Testis (tissue), 3 donors: ENCODE results near the gene TANK. TPM values are rescaled to one million over a fixed set of nuclear protein-coding genes. Genes with fewer than 3 reads are reported as not detected.

Experiments used
- DNase-seq: peaks from one replicate; pipeline ENCODE4 v3.0.0-alpha.2; 2019
- H3K27ac ChIP-seq, 2 donors: fragments of 200-600 bp; sonication (generic); one replicate each; pipeline ENCODE4 v1.5.1; 2019
- H3K27me3 ChIP-seq: fragments of 200-600 bp; sonication (generic); one replicate; pipeline ENCODE4 v1.5.1; 2019
- H3K36me3 ChIP-seq: fragments of 200-600 bp; sonication (generic); one replicate; pipeline ENCODE4 v1.5.1; 2017; ENCODE audit warnings: low read depth; ENCODE audit errors: missing control alignments
- H3K4me1 ChIP-seq: fragments of 200-600 bp; sonication (generic); one replicate; pipeline ENCODE4 v1.5.1; 2019
- H3K4me3 ChIP-seq, 2 donors: fragments of 200-600 bp; sonication (generic); one replicate each; pipeline ENCODE4 v1.5.1; 2017 to 2019
- H3K9me3 ChIP-seq: fragments of 200-600 bp; sonication (generic); one replicate; pipeline ENCODE4 v1.5.1; 2017
- CTCF ChIP-seq, 3 experiments: fragments of 450-650 bp in 2 of 3; fragments of 200-600 bp in 1 of 3; sonication (generic) in 1 of 3; IDR thresholded peaks; one replicate each; pipeline ENCODE4 v1.5.1; 2016 to 2019; ENCODE audit warnings: antibody characterized with exemption in 3 of 3, mild to moderate bottlenecking in 2 of 3, moderate library complexity in 1 of 3
- POLR2A ChIP-seq: fragments of 450-650 bp; IDR thresholded peaks from one replicate; pipeline ENCODE4 v1.6.1; 2017; ENCODE audit warnings: antibody characterized with exemption, mild to moderate bottlenecking, moderate library complexity
- WGBS, 2 donors: methylation state at CpG; one replicate each; pipeline ENCODE4 v1.1.5; 2018; 5-methylcytosine and 5-hydroxymethylcytosine counted together
- intact Hi-C: fragments of 100-400 bp; cut with DNase I; formaldehyde crosslinking; loops from one replicate; pipeline ENCODE4 v1.15.1; 2023; ENCODE audit warnings: low total_unique reads
- polyA plus RNA-seq: library from polyadenylated mRNA; stranded (reverse); fragments of 350-450 nt; fragmentation: Illumina TruSeq; extraction: RNeasy Lipid Tissue Mini Kit (QIAGEN cat#74804); gene quantifications from one replicate; pipeline ENCODE4 v1.2.3, GENCODE V29; 2014; ENCODE audit warnings: low read depth, low replicate concordance; ENCODE audit not compliant: insufficient read depth
- total RNA-seq, 2 donors: library from RNA; depleted of rRNA; stranded (reverse); fragments of >200 nt; gene quantifications; one replicate each; pipeline ENCODE4 v1.2.3, GENCODE V29; 2016

Gene TANK
- total and polyA plus RNA-seq, 3 donors from 2014 or later = 34.7 to 63.6 (median 52.8) TPM

GRCh38 chr2:161133366-161133765 lies 26.9 kb upstream of the TANK start:
- no peak overlapping the region for H3K4me3 ChIP-seq
- DNase-seq = no peak
- WGBS, 2 donors = 91 to 93% methylated on average over 6 of the region's 6 CpGs
- H3K27ac ChIP-seq = no peak overlapping the region
- no peaks in the 10 kb centered on the region for H3K27me3 ChIP-seq
- TF ChIP-seq CTCF (IDR thresholded peaks at IDR 0.05) (no peak), POLR2A (no peak)
- no peaks in the 10 kb centered on the region for H3K36me3 ChIP-seq
- no peaks in the 10 kb centered on the region for H3K9me3 ChIP-seq
- no peaks in the 10 kb centered on the region for H3K4me1 ChIP-seq
- intact Hi-C loops = no loop called here

DNA sequence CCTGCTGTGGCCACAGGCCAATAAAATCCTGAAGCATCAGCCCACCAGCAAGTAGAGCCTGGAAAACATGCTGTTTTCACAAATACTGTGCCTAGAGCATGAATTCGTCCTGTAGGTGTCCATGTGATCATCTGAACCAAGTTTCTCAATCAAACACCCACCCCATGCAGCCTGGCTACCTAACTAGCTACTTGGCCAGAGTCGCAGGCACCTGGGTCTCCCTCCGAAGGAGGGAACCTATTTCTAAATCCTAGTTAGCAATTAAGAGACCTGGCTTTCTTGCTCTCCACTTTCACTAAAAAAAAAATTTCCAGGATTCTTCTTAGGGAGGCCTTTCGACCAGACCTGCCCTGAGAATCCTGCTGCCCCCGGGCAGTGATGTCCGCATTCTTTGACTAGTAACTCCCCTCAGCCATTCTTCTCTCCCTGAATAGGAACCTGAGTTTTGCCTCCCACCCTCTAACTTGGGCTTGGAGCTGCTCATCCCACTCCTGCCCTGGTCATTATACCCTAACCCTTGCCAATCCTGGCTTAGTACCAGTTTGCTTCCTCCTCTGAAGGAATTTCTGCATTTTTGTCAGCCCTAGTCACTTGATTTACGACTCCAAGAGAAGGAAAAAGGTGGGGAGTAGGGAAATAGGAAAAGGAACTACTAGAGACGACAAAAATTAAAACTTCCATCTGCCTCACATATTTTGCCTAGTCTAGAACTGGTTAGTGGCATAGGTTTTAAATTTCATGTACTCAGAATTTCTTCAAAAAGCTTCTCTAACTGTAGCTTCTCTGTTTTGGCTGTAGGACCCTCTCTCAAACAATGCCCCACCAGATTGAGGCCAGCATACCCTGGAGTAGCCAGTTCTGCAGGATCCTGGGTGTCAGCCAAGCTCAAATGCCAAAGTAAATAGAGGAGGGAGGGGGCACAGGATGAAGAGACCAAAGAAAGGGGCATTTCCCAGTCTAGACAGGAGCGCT lies 25.4 kb upstream of the TANK start:
- no peaks in the 10 kb centered on the region for H3K4me1 ChIP-seq
- no peaks in the 10 kb centered on the region for H3K9me3 ChIP-seq
- intact Hi-C loops = no loop called here
- no peak for DNase-seq
- WGBS, 2 donors = 66 to 77% methylated on average over 9 of the region's 9 CpGs
- no peaks in the 10 kb centered on the region for H3K36me3 ChIP-seq
- H3K27me3 ChIP-seq = no peaks in the 10 kb centered on the region
- no peak for TF ChIP-seq POLR2A
- no peak for TF ChIP-seq CTCF (IDR thresholded peaks at IDR 0.05)
- no peak overlapping the region for H3K4me3 ChIP-seq
- peak overlapping the region in 1 of 2 donors; percentile 79 for H3K27ac ChIP-seq

DNA sequence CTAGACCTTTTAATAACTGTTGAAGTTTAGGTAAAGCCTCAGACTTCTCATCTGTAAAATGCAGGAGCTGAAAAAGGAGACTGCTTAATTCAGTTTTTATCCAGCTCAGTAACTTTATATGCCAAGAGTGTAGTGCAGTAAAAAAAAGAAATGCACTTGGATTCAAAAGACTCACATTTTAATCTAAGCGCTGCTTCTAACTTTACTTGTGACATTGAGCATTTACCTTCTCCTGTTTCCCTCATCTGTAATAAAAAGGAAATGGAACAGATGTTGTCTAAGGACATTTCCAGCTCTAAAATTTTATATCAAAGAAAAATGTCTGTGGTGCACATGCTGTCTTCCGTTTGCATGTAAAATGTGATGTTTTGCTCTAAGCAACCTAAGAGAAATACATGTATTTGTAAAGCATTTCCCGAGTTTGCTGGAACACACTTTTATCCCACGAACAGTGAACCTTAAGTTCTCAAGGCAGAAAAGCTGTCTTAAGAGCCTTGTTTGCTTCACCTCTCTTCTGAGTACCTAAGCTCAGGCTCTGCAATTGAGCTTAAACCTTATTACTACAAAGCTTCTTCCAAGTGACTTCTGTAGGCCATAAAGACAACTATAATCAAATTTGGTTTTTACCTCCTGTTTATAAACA lies 24.2 kb upstream of the TANK start:
- H3K4me3 ChIP-seq = no peak overlapping the region
- H3K4me1 ChIP-seq = no peaks in the 10 kb centered on the region
- no peak for DNase-seq
- WGBS, 2 donors = 52 to 53% methylated on average over 4 of the region's 4 CpGs
- TF ChIP-seq POLR2A (no peak), CTCF (IDR thresholded peaks at IDR 0.05) (no peak)
- no peaks in the 10 kb centered on the region for H3K9me3 ChIP-seq
- H3K27me3 ChIP-seq = no peaks in the 10 kb centered on the region
- H3K36me3 ChIP-seq = no peaks in the 10 kb centered on the region
- intact Hi-C loops = no loop called here
- peak overlapping the region in 1 of 2 donors; percentile 79 for H3K27ac ChIP-seq

DNA sequence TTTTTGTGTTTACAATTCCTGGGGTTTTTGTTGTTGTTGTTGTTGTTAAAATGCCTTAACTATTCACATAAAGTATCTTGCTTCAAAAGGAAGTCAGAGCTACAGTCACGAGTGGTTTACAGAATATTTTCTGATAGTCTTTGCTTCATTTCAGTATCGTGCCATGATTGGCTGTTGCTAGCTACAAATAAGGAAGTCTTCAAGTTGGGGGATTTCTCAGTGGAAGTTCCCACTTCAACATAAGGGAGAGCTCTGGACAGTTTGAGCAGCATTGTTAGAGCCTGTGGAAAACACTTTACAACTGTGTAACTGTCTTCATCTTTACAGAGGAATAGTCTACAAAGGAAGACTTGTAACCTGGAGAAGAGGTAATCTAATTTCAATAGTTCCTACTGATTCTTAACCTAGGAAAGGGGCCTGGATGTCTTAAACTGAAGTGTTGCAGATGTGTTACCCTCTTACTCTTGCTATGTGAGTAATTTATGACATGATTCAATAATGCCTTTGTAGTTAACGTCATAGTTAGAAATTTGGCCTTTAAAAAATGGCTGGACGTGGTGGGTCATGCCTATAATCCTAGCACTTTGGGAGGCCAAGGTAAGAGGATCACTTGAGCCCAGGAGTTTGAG lies 23.4 kb upstream of the TANK start:
- intact Hi-C loops = no loop called here
- no peak for DNase-seq
- H3K9me3 ChIP-seq = no peaks in the 10 kb centered on the region
- peak overlapping the region in 1 of 2 donors; percentile 79 for H3K27ac ChIP-seq
- no peaks in the 10 kb centered on the region for H3K36me3 ChIP-seq
- no peaks in the 10 kb centered on the region for H3K27me3 ChIP-seq
- TF ChIP-seq POLR2A (no peak), CTCF (IDR thresholded peaks at IDR 0.05) (no peak)
- H3K4me1 ChIP-seq = no peaks in the 10 kb centered on the region
- peak overlapping the region in 1 of 2 donors; percentile 27 for H3K4me3 ChIP-seq
- WGBS, 2 donors = 55 to 61% methylated on average over 4 of the region's 4 CpGs
